ENCODE data around the gene TMEM178B.

TMEM178B gene

DNA sequence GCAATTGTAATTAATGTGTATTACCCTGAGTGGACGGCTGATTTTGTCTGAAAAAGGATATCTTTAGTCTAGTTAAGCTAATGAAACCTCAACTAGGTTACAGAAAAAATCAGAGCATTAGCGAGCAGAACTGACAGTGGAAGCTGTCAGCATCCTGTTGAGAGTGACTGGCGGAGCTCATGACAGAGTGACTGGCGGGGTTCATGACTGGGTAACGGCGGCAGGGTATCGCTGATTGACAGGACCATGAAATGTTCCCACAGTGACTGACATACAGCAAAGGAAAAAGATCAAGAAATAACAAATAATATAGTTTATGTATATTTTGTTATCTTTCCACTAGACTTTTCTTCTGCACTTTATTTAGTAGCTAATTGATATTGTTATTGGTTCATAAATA is 274.9 kb downstream of the TMEM178B start:
- H3K4me3 ChIP-seq (ENCODE audit: low read length) = no peak overlapping the region
- no peak for DNase-seq (ENCODE audit: low read depth)
- TF ChIP-seq, protein P1, sequence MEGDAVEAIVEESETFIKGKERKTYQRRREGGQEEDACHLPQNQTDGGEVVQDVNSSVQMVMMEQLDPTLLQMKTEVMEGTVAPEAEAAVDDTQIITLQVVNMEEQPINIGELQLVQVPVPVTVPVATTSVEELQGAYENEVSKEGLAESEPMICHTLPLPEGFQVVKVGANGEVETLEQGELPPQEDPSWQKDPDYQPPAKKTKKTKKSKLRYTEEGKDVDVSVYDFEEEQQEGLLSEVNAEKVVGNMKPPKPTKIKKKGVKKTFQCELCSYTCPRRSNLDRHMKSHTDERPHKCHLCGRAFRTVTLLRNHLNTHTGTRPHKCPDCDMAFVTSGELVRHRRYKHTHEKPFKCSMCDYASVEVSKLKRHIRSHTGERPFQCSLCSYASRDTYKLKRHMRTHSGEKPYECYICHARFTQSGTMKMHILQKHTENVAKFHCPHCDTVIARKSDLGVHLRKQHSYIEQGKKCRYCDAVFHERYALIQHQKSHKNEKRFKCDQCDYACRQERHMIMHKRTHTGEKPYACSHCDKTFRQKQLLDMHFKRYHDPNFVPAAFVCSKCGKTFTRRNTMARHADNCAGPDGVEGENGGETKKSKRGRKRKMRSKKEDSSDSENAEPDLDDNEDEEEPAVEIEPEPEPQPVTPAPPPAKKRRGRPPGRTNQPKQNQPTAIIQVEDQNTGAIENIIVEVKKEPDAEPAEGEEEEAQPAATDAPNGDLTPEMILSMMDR (conservative IDR thresholded peaks at IDR 0.05; ENCODE audit: low read depth, low read length) = no peak

DNA sequence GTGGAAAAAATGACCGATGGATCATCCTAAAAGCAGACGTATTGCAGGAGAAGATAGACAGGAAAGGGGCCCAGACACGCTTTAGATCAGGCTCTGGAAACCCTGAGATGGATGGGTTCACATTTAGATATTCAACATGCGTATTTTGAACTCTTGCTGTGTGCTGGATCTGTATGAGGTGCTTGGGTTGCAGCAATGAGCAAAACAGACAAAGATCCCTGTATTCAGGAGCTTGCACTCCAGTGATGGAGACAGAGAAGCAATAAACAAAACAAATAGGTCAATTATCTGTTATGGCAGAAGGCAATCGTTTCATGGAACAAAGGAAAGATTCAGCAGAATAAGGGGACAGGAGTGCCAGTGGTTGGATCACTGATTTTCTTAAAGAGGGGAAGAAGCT is 275.5 kb downstream of the TMEM178B start:
- no peak for DNase-seq (ENCODE audit: low read depth)
- TF ChIP-seq, protein P1 (conservative IDR thresholded peaks at IDR 0.05; ENCODE audit: low read depth, low read length) = no peak
- no peak overlapping the region for H3K4me3 ChIP-seq (ENCODE audit: low read length)

DNA sequence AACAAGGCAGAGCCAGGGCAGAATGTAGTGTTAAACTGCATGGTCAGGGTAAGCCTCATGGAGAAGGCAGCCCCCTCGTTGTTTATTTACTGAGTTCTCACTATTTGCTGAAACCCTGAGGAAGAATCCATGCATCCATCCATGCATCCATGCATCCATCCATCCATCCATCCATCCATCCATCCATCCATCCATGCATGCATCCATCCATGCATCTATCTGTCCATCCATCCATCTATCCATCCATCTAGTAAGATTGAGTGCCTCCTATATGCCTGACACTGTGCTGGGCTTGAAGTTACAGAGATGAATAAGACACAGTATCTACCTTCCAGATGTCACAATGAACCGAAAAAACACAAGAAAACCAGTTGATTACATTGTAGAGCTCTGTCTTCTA is 275.9 kb downstream of the TMEM178B start:
- no peak for DNase-seq (ENCODE audit: low read depth)
- H3K4me3 ChIP-seq (ENCODE audit: low read length) = no peak overlapping the region
- TF ChIP-seq, protein P1 (conservative IDR thresholded peaks at IDR 0.05; ENCODE audit: low read depth, low read length) = no peak

DNA sequence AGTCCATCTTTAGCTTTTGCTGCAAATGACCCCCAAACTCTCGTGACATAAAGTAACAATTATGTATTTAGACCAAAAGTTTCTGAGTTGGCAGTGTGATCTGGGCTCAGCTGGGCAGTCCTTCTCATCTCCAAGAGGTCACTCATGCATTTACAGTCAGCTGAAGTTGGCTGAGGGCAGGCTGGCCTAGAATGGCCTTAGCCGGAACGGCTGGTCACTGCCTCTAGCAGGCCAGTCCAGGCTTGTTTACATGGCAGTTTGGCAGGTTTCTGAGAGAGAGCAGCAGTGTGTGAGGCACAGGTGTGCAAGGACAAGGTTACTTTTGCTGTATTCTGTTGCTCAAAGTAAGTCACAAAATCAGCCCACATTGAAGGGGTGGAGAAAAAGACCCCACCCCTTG is 277.3 kb downstream of the TMEM178B start:
- no peak overlapping the region for H3K4me3 ChIP-seq (ENCODE audit: low read length)
- TF ChIP-seq, protein P1 (conservative IDR thresholded peaks at IDR 0.05; ENCODE audit: low read depth, low read length) = no peak
- DNase-seq (ENCODE audit: low read depth) = no peak

DNA sequence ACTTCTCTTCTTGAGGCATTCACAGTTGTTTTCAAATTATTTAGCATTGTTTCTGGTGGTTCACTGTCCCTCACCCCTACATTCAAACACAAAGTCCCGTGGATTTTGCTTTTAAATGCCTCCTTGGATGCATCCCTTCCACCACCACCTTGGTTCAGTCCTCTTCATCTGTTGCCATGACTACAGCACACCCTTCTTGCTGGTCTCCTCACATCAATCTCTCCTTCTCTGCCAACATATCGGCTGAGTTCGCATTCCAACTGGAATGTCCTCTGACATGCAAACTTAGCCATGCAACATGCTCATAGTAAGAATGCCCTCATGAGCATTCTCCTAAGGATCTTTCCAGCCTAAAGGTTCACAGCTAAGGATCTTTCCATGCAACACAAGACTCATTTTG is 279.1 kb downstream of the TMEM178B start:
- TF ChIP-seq, protein P1 (conservative IDR thresholded peaks at IDR 0.05; ENCODE audit: low read depth, low read length) = no peak
- H3K4me3 ChIP-seq (ENCODE audit: low read length) = no peak overlapping the region
- DNase-seq (ENCODE audit: low read depth) = no peak

DNA sequence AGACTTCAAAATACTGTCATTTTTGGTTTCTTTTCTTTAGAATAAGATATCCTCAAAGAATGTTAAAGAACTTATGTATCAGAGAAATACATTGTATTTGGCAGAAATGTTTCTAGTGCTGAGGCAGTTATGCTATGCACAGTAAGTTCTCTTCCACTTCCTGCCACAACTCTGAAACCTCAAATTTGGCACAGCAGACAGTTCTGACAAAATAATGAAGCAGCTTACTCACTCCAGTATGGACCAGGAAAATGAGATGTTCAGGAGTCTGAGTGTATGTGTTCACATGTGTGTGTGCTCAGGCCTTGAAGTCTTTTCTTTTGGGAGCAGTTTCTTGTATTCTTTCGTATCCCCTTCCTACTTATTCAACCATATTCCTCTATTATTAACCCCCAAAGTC is 280.4 kb downstream of the TMEM178B start:
- TF ChIP-seq, protein P1 (conservative IDR thresholded peaks at IDR 0.05; ENCODE audit: low read depth, low read length) = no peak
- no peak overlapping the region for H3K4me3 ChIP-seq (ENCODE audit: low read length)
- DNase-seq (ENCODE audit: low read depth) = peak; percentile 24

DNA sequence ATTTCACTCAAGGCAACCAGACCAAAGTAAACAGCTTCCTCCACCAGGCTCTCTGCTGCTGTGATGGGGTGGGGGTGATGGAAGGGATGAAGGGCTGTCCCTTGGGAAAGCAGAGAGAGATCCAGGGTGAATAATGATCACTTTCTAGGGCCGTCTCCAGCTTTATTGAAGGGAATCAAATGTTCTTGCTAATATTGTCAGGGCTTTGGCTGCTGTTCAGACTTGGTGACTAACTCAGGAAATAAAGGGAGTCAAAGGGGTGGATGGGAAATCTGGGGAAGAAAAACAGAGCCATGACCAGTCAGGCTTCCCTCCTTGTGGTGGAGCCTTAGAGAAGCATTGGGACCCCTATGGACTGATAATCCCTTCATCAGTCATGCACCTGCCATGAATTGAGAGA is 281.2 kb downstream of the TMEM178B start:
- no peak overlapping the region for H3K4me3 ChIP-seq (ENCODE audit: low read length)
- DNase-seq (ENCODE audit: low read depth) = peak; percentile 16
- TF ChIP-seq, protein P1 (conservative IDR thresholded peaks at IDR 0.05; ENCODE audit: low read depth, low read length) = no peak

Data from retinal pigment epithelial cell (primary cell).